Brain microvascular endothelial cell (primary cell): ENCODE results near the gene KCNMA1.

Experiments used
- DNase-seq: peaks from one replicate; pipeline ENCODE4 v3.0.0-alpha.2; 2020
- H3K27ac ChIP-seq: fragments of 250-450 bp; sonication (Bioruptor Pico); 2 replicates; pipeline ENCODE4 v1.5.1; 2020; ENCODE audit warnings: mild to moderate bottlenecking, moderate library complexity
- H3K27me3 ChIP-seq: fragments of 250-450 bp; sonication (Bioruptor Pico); replicated peaks from 2 replicates; pipeline ENCODE4 v1.5.1; 2020; ENCODE audit warnings: mild to moderate bottlenecking
- H3K36me3 ChIP-seq: fragments of 250-450 bp; sonication (Bioruptor Pico); replicated peaks from 2 replicates; pipeline ENCODE4 v1.5.1; 2020; ENCODE audit warnings: mild to moderate bottlenecking
- H3K4me3 ChIP-seq: 2 replicates; pipeline ENCODE4 v1.5.1; 2011; ENCODE audit warnings: low read depth, mild to moderate bottlenecking, control low read depth, low read length, moderate library complexity
- CTCF ChIP-seq: IDR thresholded peaks from 2 replicates; pipeline ENCODE4 v1.5.1; 2011; ENCODE audit warnings: low read depth, mild to moderate bottlenecking, moderate library complexity, low read length, control low read depth, inconsistent platforms; ENCODE audit errors: missing control alignments
- in situ Hi-C: cut with HindIII; loops from 2 replicates; pipeline ENCODE4 v1.10.0; 2017; ENCODE audit warnings: low sequenced_read_pairs, low pct_ligation_motif_present

Gene KCNMA1

GRCh38 chr10:77016855-77017254 is 620.8 kb downstream of the KCNMA1 start:
- in situ Hi-C loops, result no loop called here
- H3K27ac ChIP-seq, result no peak overlapping the region

GRCh38 chr10:77016278-77016815 is 621.3 kb downstream of the KCNMA1 start:
- H3K4me3 ChIP-seq, result no peak overlapping the region
- in situ Hi-C loops, result no loop called here
- DNase-seq, result no peak

More at GRCh38 chr10:77016855-77017254, 620.8 kb downstream of the KCNMA1 start:
- Histone ChIP-seq H3K4me3 (no peak overlapping the region), H3K36me3 (no peaks in the 10 kb centered on the region), H3K27me3 (no peaks in the 10 kb centered on the region)
- no peak for DNase-seq
- TF ChIP-seq CTCF, result no peak

GRCh38 chr10:77015360-77015759 is 622.2 kb downstream of the KCNMA1 start:
- no peaks in the 10 kb centered on the region for H3K36me3 ChIP-seq
- DNase-seq, result no peak
- in situ Hi-C loops, result no loop called here
- no peak overlapping the region for H3K4me3 ChIP-seq
- no peaks in the 10 kb centered on the region for H3K27me3 ChIP-seq
- no peak for TF ChIP-seq CTCF
- H3K27ac ChIP-seq, result no peak overlapping the region

More at GRCh38 chr10:77016278-77016815, 621.3 kb downstream of the KCNMA1 start:
- H3K36me3 ChIP-seq, result no peaks in the 10 kb centered on the region
- H3K27ac ChIP-seq, result no peak overlapping the region
- H3K27me3 ChIP-seq, result no peaks in the 10 kb centered on the region
- no peak for TF ChIP-seq CTCF

- DNase-seq, result no peak
- no peak for TF ChIP-seq CTCF
- Histone ChIP-seq H3K27ac (no peak overlapping the region), H3K36me3 (no peaks in the 10 kb centered on the region), H3K27me3 (no peaks in the 10 kb centered on the region), H3K4me3 (no peak overlapping the region)
- in situ Hi-C loops, result no loop called here
Observed at GRCh38 chr10:77012812-77013500, 624.7 kb downstream of the KCNMA1 start.

DNA sequence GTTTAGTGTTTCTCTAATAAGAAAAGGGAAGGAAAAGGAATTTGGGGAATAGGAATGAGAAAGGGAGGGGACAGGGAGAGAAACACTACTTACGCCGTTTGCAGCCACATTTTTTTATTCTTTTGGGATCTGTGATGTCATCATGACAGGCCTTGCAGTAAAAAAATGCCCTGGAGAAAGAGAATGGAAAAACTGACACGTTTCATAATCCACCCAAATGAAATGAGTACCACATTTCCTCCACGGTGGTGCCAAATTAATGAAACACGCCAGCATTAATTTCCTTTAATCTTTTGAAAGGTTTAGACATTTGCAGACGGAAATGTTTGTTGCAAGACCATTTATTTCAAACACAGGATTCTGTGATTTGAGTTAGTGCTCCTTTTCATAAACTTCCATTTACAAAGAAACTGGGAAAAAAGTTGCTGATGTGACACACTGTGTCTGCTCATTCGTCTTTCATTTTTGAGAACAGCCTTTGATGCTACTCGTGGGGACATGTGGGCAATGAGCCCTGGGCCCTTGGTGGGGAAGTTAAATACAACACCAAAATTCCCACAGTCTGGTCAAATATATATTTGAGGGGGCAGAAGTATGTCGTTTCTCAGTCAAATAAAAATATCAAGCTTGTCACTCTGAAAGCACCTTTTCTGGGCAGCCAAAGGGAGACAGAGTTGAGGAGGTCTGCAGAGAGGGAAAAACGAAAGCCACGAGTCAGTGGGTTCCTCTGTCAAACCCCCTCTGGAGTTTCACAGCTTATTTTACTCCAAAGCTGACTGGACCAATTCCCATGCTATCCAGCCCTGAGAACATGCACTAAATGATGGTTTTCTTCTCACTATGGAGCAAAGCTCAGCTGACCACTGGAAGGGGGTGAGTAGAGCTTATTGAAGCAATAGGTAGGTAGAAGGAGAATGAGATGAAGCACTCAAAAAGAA is 625.5 kb downstream of the KCNMA1 start:
- no peak overlapping the region for H3K4me3 ChIP-seq
- H3K36me3 ChIP-seq, result no peaks in the 10 kb centered on the region
- no peak for DNase-seq
- H3K27me3 ChIP-seq, result no peaks in the 10 kb centered on the region
- in situ Hi-C loops, result no loop called here
- TF ChIP-seq CTCF, result no peak
- no peak overlapping the region for H3K27ac ChIP-seq
